ENCODE measurements around the gene MGRN1.

DNA sequence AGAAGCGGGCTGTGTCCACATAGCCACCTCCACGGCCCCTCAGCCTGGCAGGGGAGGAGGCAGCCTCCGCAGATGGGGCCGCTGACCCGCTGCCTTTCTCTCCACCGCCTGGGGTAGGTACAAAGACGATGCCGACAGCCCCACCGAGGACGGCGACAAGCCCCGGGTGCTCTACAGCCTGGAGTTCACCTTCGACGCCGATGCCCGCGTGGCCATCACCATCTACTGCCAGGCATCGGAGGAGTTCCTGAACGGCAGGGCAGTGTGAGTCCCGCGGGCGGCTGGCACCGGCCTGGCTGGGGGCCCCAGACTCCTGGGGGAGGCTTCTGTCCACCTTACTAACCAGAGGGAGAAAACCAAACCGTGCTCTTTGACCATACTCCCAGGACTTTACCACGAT, 27.9 kb downstream of the MGRN1 start:
- TF ChIP-seq, protein P1, sequence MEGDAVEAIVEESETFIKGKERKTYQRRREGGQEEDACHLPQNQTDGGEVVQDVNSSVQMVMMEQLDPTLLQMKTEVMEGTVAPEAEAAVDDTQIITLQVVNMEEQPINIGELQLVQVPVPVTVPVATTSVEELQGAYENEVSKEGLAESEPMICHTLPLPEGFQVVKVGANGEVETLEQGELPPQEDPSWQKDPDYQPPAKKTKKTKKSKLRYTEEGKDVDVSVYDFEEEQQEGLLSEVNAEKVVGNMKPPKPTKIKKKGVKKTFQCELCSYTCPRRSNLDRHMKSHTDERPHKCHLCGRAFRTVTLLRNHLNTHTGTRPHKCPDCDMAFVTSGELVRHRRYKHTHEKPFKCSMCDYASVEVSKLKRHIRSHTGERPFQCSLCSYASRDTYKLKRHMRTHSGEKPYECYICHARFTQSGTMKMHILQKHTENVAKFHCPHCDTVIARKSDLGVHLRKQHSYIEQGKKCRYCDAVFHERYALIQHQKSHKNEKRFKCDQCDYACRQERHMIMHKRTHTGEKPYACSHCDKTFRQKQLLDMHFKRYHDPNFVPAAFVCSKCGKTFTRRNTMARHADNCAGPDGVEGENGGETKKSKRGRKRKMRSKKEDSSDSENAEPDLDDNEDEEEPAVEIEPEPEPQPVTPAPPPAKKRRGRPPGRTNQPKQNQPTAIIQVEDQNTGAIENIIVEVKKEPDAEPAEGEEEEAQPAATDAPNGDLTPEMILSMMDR (IDR thresholded peaks at IDR 0.05) = no peak
- no peak for TF ChIP-seq POLR2A (IDR thresholded peaks at IDR 0.05)
